CD4-positive, alpha-beta T cell treated with Interleukin-17A for 4 hours (primary cell): Measurements from ENCODE around the gene SDF4.
A peak's percentile ranks its signal among the peaks of the same experiment; 100 is the strongest.

Source experiments
- DNase-seq: peaks from one replicate; pipeline ENCODE4 v3.0.0-alpha.2; 2020; ENCODE audit warnings: mixed read lengths

The SDF4 gene

GRCh38 chr1:1210726-1211540 lies 20.9 kb downstream of the SDF4 start:
- DNase-seq: no peak

- peak; percentile 56 for DNase-seq
Observed at GRCh38 chr1:1208713-1209433, 22.9 kb downstream of the SDF4 start.

- DNase-seq: no peak
Observed at GRCh38 chr1:1207571-1207892, 24.3 kb downstream of the SDF4 start.

GRCh38 chr1:1206966-1207531 lies 24.8 kb downstream of the SDF4 start:
- no peak for DNase-seq

GRCh38 chr1:1206376-1206965 lies 25.3 kb downstream of the SDF4 start, which contains the start of gene TNFRSF18:
Gene TNFRSF18 (minus strand): TSS chr1:1206592. CDS start chr1:1206571, 21 bp downstream.
- DNase-seq: peak; percentile 66

- DNase-seq: no peak
Observed at GRCh38 chr1:1205769-1206375, 25.9 kb downstream of the SDF4 start.

GRCh38 chr1:1204998-1205768 lies 26.6 kb downstream of the SDF4 start:
- no peak for DNase-seq

- no peak for DNase-seq
Observed at GRCh38 chr1:1204425-1204920, 27.3 kb downstream of the SDF4 start.

- DNase-seq: no peak
Observed at GRCh38 chr1:1203561-1204424, 28.0 kb downstream of the SDF4 start.

GRCh38 chr1:1202831-1203560 lies 28.8 kb downstream of the SDF4 start:
- no peak for DNase-seq

GRCh38 chr1:1200876-1201810 lies 30.7 kb downstream of the SDF4 start:
- peak; percentile 91 for DNase-seq

- no peak for DNase-seq
Observed at GRCh38 chr1:1199961-1200875, 31.6 kb downstream of the SDF4 start.

GRCh38 chr1:1199141-1199960 lies 32.5 kb downstream of the SDF4 start:
- DNase-seq: no peak

GRCh38 chr1:1198423-1199140 lies 33.2 kb downstream of the SDF4 start:
- DNase-seq: no peak

- DNase-seq: no peak
Observed at GRCh38 chr1:1197551-1198422, 34.0 kb downstream of the SDF4 start.

- no peak for DNase-seq
Observed at GRCh38 chr1:1197188-1197500, 34.7 kb downstream of the SDF4 start.
